Sigmoid colon (tissue), 4 donors: ENCODE measurements around the gene PEAK1.

ENCODE experiments used
- CTCF ChIP-seq, 4 experiments: fragments of 450-650 bp in 3 of 4; fragments of 200-600 bp in 1 of 4; IDR thresholded peaks; one replicate each; pipeline ENCODE4 v1.5.1; 2016 to 2019; ENCODE audit warnings: antibody characterized with exemption in 4 of 4, mild to moderate bottlenecking in 3 of 4, moderate library complexity in 2 of 4
- EP300 ChIP-seq, 4 donors: sonication (generic); formaldehyde crosslinking; IDR thresholded peaks; one replicate each; pipeline ENCODE4 v1.6.1; 2017; ENCODE audit warnings: antibody characterized with exemption in 4 of 4
- POLR2A ChIP-seq, 2 donors: fragments of 450-650 bp; IDR thresholded peaks; one replicate each; pipeline ENCODE4 v1.6.1; 2016; ENCODE audit warnings: antibody characterized with exemption in 2 of 2, mild to moderate bottlenecking in 2 of 2, moderate library complexity in 2 of 2
- POLR2AphosphoS5 ChIP-seq, 4 donors: sonication (generic); formaldehyde crosslinking; IDR thresholded peaks; one replicate each; pipeline ENCODE4 v1.6.1; 2017; ENCODE audit warnings: antibody characterized with exemption in 4 of 4

DNA sequence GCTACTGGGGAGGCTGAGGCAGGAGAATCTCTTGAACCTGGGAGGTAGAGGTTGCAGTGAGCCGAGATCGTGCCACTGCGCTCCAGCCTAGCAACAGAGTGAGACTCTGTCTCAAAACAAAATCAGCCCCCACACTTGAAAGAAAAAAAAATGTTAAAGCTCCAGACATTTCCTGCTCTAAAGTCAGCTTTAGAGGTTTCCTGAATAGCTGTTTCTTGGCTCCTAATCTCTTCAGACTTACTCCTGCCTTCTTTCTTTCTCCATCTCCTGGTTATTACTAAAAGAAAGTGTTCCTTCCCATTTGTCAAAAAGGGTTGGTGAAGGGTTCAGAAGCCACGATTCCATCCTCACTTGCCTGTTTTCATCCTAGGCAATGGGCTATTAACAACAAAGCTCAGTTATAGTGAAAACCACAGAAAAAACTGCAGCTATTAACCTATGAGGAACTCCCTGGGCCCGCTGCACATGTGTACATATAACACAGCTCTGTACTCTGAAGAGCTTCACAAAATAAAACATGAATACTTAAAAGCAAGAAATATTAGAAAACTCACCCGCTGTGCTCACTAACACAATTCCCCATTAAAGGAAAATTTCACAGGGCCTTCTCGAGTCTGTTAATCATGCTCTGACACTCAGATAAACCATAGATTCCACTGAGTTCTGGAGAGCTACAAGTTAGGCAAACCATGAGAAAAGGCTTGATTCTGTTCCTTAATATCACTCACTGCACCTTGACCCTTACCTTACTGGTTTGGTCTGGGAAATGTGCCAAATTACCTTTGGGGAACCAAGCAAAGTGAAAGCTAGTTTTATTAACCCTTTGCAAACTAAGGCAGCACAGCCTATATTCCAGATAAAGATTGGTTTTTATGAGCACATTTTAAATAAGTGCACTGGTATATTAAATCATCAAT, 259.1 kb downstream of the PEAK1 start:
- no peak for TF ChIP-seq CTCF (IDR thresholded peaks at IDR 0.05)
- TF ChIP-seq EP300 (IDR thresholded peaks at IDR 0.05), result no peak
- TF ChIP-seq POLR2A (IDR thresholded peaks at IDR 0.05), result no peak
- TF ChIP-seq POLR2AphosphoS5 (IDR thresholded peaks at IDR 0.05), result no peak
